Measurements from ENCODE around the gene C3orf18.

DNA sequence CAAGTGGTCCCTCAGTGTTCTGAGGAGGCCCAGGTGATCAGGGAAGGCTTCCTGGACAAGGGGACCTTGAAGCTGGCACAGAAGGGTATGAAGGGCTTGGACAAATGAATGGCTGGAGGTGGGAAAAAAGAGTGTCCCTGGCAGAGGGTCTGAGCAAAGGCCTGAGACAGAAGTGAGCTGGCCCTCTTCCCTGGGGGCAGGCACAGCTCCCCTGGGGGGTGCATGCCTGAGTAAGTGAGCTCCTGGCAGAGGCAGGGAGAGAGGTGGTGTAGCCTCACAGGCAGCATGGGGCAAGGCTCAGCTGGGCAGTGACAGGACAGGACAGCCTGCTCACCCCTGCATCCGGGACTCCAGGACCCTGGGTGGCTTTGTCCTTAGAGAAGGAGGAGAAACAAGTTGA lies 58.7 kb downstream of the C3orf18 start:
- no peak for TF ChIP-seq TBL1XR1 (IDR thresholded peaks at IDR 0.05; ENCODE audit: low read length in 2 of 2)
- TF ChIP-seq ZBTB7A (IDR thresholded peaks at IDR 0.05; ENCODE audit: borderline replicate concordance, control insufficient read depth, low read depth, low read length), result no peak
- TF ChIP-seq CTCF (IDR thresholded peaks at IDR 0.05 in 2 of 3, conservative IDR thresholded peaks at IDR 0.05 in 1 of 3; ENCODE audit: insufficient read depth in 2 of 3, low read depth in 1 of 3, low read length in 3 of 3), result no peak
- no peak for TF ChIP-seq KDM2B (CRISPR knock-in tag; IDR thresholded peaks at IDR 0.05)
- no peak for TF ChIP-seq EGR1 (conservative IDR thresholded peaks at IDR 0.05)
- no peak for TF ChIP-seq PRDM10 (IDR thresholded peaks at IDR 0.05; ENCODE audit: partially characterized antibody)
- TF ChIP-seq ZKSCAN3 (CRISPR knock-in tag; IDR thresholded peaks at IDR 0.05), result no peak
- no peak for TF ChIP-seq NFYB (IDR thresholded peaks at IDR 0.05; ENCODE audit: extremely low read depth, insufficient read length)
- no peak for TF ChIP-seq ZC3H8 (IDR thresholded peaks at IDR 0.05)
- TF ChIP-seq ZNF175 (CRISPR knock-in tag; IDR thresholded peaks at IDR 0.05; ENCODE audit: low read depth), result no peak
- TF ChIP-seq ZNF512 (tag; IDR thresholded peaks at IDR 0.05), result no peak
- TF ChIP-seq, protein P1, sequence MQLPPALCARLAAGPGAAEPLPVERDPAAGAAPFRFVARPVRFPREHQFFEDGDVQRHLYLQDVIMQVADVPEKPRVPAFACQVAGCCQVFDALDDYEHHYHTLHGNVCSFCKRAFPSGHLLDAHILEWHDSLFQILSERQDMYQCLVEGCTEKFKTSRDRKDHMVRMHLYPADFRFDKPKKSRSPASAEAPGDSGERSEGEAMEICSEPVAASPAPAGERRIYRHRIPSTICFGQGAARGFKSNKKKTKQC (CRISPR knock-in tag; IDR thresholded peaks at IDR 0.05), result no peak
- no peak for TF ChIP-seq TFE3 (CRISPR knock-in tag; IDR thresholded peaks at IDR 0.05)
- TF ChIP-seq NELFE (IDR thresholded peaks at IDR 0.05; ENCODE audit: insufficient read depth, insufficient read length), result no peak
